Coronary artery (tissue), 2 donors: ENCODE results near the gene STAP1.

Source experiments
- DNase-seq: peaks from one replicate; pipeline ENCODE4 v3.0.0-alpha.2; 2017; ENCODE audit warnings: low spot score
- H3K27ac ChIP-seq, 2 donors: fragments of 200-600 bp; sonication (generic); one replicate each; pipeline ENCODE4 v1.5.1; 2016 to 2019
- H3K4me3 ChIP-seq: fragments of 200-600 bp; sonication (generic); 2 replicates; pipeline ENCODE4 v1.5.1; 2016; ENCODE audit warnings: mild to moderate bottlenecking, moderate library complexity
- CTCF ChIP-seq: fragments of 200-600 bp; sonication (generic); IDR thresholded peaks from one replicate; pipeline ENCODE4 v1.5.1; 2019; ENCODE audit warnings: antibody characterized with exemption

The STAP1 gene

GRCh38 chr4:67575232-67576058 is 16.9 kb downstream of the STAP1 start:
- Histone ChIP-seq H3K4me3 (no peak overlapping the region), H3K27ac (no peak overlapping the region)
- DNase-seq, result no peak
- no peak for TF ChIP-seq CTCF

GRCh38 chr4:67576059-67576466 is 17.5 kb downstream of the STAP1 start:
- Histone ChIP-seq H3K27ac (no peak overlapping the region), H3K4me3 (no peak overlapping the region)
- no peak for TF ChIP-seq CTCF
- DNase-seq, result no peak

GRCh38 chr4:67576538-67576937 is 18.0 kb downstream of the STAP1 start:
- TF ChIP-seq CTCF, result no peak
- no peak overlapping the region for H3K27ac ChIP-seq
- DNase-seq, result no peak
- no peak overlapping the region for H3K4me3 ChIP-seq

GRCh38 chr4:67580577-67580976 is 22.1 kb downstream of the STAP1 start:
- Histone ChIP-seq H3K27ac (no peak overlapping the region), H3K4me3 (no peak overlapping the region)
- TF ChIP-seq CTCF, result no peak
- DNase-seq, result no peak

GRCh38 chr4:67581208-67581857 is 22.8 kb downstream of the STAP1 start:
- Histone ChIP-seq H3K4me3 (no peak overlapping the region), H3K27ac (no peak overlapping the region)
- no peak for TF ChIP-seq CTCF
- DNase-seq, result no peak

- no peak overlapping the region for H3K4me3 ChIP-seq
- no peak for DNase-seq
- H3K27ac ChIP-seq, result no peak overlapping the region
- TF ChIP-seq CTCF, result no peak
Observed at GRCh38 chr4:67581913-67582312, 23.4 kb downstream of the STAP1 start.

- DNase-seq, result no peak
- Histone ChIP-seq H3K4me3 (no peak overlapping the region), H3K27ac (no peak overlapping the region)
- no peak for TF ChIP-seq CTCF
Observed at GRCh38 chr4:67584496-67584895, 26.0 kb downstream of the STAP1 start.
